HG02642 (cell line): Measurements from ENCODE around the gene SUSD4.
"Not testable (repeated sequence)": the region's sequence is repeated elsewhere in the genome, so short reads cannot be mapped to it uniquely, and the experiment has no call there.

ENCODE experiments used
- ATAC-seq: cut with Tn5 transposase; IDR thresholded peaks from one replicate; pipeline ENCODE4 v1.9.1; 2021; ENCODE audit warnings: mild to moderate bottlenecking; ENCODE audit not compliant: unreplicated experiment, poor library complexity

SUSD4 gene

GRCh38 chr1:223363856-223364684 is at the start of gene SUSD4:
TSS of gene SUSD4 (minus strand) at chr1:223364176. CDS start at chr1:223363425, 751 bp downstream.
- ATAC-seq: no peak

GRCh38 chr1:223413216-223413615 is 49.2 kb upstream of the SUSD4 start:
- no peak for ATAC-seq

- no peak for ATAC-seq
These were observed 47.7 kb upstream of the SUSD4 start for GRCh38 chr1:223411710-223412109.

GRCh38 chr1:223411309-223411708 is 47.3 kb upstream of the SUSD4 start:
- ATAC-seq: no peak

- no peak for ATAC-seq
These were observed 46.1 kb upstream of the SUSD4 start for GRCh38 chr1:223410036-223410435.

- no peak for ATAC-seq
These were observed 41.5 kb upstream of the SUSD4 start for GRCh38 chr1:223405507-223405906.

- ATAC-seq: no peak
These were observed 39.3 kb upstream of the SUSD4 start for GRCh38 chr1:223403184-223403815.

- ATAC-seq: no peak
These were observed 38.8 kb upstream of the SUSD4 start for GRCh38 chr1:223402790-223403142.

- ATAC-seq: no peak
These were observed 38.2 kb upstream of the SUSD4 start for GRCh38 chr1:223401873-223402789.

GRCh38 chr1:223399393-223399792 is 35.4 kb upstream of the SUSD4 start:
- ATAC-seq: not testable (repeated sequence)

- ATAC-seq: no peak
These were observed 30.7 kb upstream of the SUSD4 start for GRCh38 chr1:223394706-223395105.

- no peak for ATAC-seq
These were observed 30.3 kb upstream of the SUSD4 start for GRCh38 chr1:223394242-223394641.

GRCh38 chr1:223393275-223394214 is 29.6 kb upstream of the SUSD4 start, which contains the start of gene CCDC185:
TSS of gene CCDC185 (plus strand) at chr1:223393415. CDS start at chr1:223393476, 61 bp downstream.
- ATAC-seq: no peak

GRCh38 chr1:223390618-223391017 is 26.6 kb upstream of the SUSD4 start:
- ATAC-seq: no peak

GRCh38 chr1:223386013-223386412 is 22.0 kb upstream of the SUSD4 start:
- ATAC-seq: no peak

GRCh38 chr1:223378754-223379153 is 14.8 kb upstream of the SUSD4 start:
- no peak for ATAC-seq

GRCh38 chr1:223374064-223374610 is 10.2 kb upstream of the SUSD4 start:
- ATAC-seq: no peak

GRCh38 chr1:223364685-223365382 is 858 bp upstream of the SUSD4 start:
- no peak for ATAC-seq
